ENCODE measurements around the gene JAK3.
A peak's percentile ranks its signal among the peaks of the same experiment; 100 is the strongest.

JAK3 gene

DNA sequence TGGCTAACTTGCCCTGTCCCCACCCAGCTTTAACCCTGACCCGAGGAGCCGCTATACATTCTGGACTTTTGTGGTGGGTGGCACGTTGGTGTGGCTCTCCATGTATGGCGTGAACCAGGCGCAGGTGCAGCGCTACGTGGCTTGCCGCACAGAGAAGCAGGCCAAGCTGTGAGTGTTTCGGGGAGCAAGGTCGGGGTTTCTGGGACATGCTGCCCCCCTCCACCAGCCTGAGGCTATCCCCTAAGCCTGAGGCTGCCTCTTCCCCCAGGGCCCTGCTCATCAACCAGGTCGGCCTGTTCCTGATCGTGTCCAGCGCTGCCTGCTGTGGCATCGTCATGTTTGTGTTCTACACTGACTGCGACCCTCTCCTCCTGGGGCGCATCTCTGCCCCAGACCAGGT is 29.9 kb upstream of the JAK3 start:
- no peak for TF ChIP-seq TAF1 (IDR thresholded peaks at IDR 0.05; ENCODE audit: low read depth, low read length)
- no peak for TF ChIP-seq PAX5 (IDR thresholded peaks at IDR 0.05; ENCODE audit: insufficient read depth, low read length, severe bottlenecking)
- TF ChIP-seq POU2F2 (IDR thresholded peaks at IDR 0.05; ENCODE audit: low read depth, low read length): no peak
- TF ChIP-seq POLR2A (IDR thresholded peaks at IDR 0.05; ENCODE audit: low read depth, low read length): no peak
- no peak for TF ChIP-seq SPI1 (IDR thresholded peaks at IDR 0.05; ENCODE audit: low read depth, low read length)
- TF ChIP-seq POLR2AphosphoS5 (IDR thresholded peaks at IDR 0.05; ENCODE audit: low read depth, low read length): no peak
- FAIRE-seq (no peak), DNase-seq (ENCODE audit: insufficient read length, low spot score) (no peak)

DNA sequence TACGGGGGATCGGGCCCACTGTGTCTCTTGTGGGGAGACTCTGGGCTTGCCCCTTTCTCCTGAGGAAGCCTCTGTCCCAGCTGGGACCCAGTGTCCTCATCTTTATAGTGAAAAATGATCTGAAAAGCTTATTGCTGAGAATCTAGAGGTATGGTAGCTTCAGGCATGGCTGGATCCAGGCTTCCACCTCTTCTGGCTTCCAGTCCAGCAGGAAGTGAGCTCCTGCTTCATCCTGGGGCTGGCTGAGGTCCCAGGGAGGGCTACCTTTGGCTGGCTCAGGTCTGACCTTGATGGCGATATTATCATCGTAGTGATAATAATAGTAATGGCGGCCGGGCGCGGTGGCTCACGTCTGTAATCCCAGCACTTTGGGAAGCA is 27.0 kb upstream of the JAK3 start:
- no peak for FAIRE-seq
- no peak for DNase-seq (ENCODE audit: insufficient read length, low spot score)
- no peak for TF ChIP-seq TAF1 (IDR thresholded peaks at IDR 0.05; ENCODE audit: low read depth, low read length)
- TF ChIP-seq POLR2A (IDR thresholded peaks at IDR 0.05; ENCODE audit: low read depth, low read length): no peak
- TF ChIP-seq PAX5 (IDR thresholded peaks at IDR 0.05; ENCODE audit: insufficient read depth, low read length, severe bottlenecking): no peak
- TF ChIP-seq SPI1 (IDR thresholded peaks at IDR 0.05; ENCODE audit: low read depth, low read length): no peak
- no peak for TF ChIP-seq POU2F2 (IDR thresholded peaks at IDR 0.05; ENCODE audit: low read depth, low read length)
- TF ChIP-seq POLR2AphosphoS5 (IDR thresholded peaks at IDR 0.05; ENCODE audit: low read depth, low read length): no peak

- FAIRE-seq (peak; percentile 67), DNase-seq (ENCODE audit: insufficient read length, low spot score) (peak; percentile 90)
- TF ChIP-seq SPI1 (IDR thresholded peaks at IDR 0.05; ENCODE audit: low read depth, low read length) (no peak), PAX5 (IDR thresholded peaks at IDR 0.05; ENCODE audit: insufficient read depth, low read length, severe bottlenecking) (no peak), POLR2AphosphoS5 (IDR thresholded peaks at IDR 0.05; ENCODE audit: low read depth, low read length) (no peak), POU2F2 (IDR thresholded peaks at IDR 0.05; ENCODE audit: low read depth, low read length) (no peak), TAF1 (IDR thresholded peaks at IDR 0.05; ENCODE audit: low read depth, low read length) (no peak), POLR2A (IDR thresholded peaks at IDR 0.05; ENCODE audit: low read depth, low read length) (no peak)
These were observed 26.3 kb upstream of the JAK3 start for GRCh38 chr19:17873786-17874757.

- DNase-seq (ENCODE audit: insufficient read length, low spot score) (no peak), FAIRE-seq (no peak)
- no peak for TF ChIP-seq POU2F2 (IDR thresholded peaks at IDR 0.05; ENCODE audit: low read depth, low read length)
- no peak for TF ChIP-seq POLR2A (IDR thresholded peaks at IDR 0.05; ENCODE audit: low read depth, low read length)
- no peak for TF ChIP-seq PAX5 (IDR thresholded peaks at IDR 0.05; ENCODE audit: insufficient read depth, low read length, severe bottlenecking)
- no peak for TF ChIP-seq POLR2AphosphoS5 (IDR thresholded peaks at IDR 0.05; ENCODE audit: low read depth, low read length)
- no peak for TF ChIP-seq SPI1 (IDR thresholded peaks at IDR 0.05; ENCODE audit: low read depth, low read length)
- TF ChIP-seq TAF1 (IDR thresholded peaks at IDR 0.05; ENCODE audit: low read depth, low read length): no peak
These were observed 24.6 kb upstream of the JAK3 start for GRCh38 chr19:17872251-17873001.

DNA sequence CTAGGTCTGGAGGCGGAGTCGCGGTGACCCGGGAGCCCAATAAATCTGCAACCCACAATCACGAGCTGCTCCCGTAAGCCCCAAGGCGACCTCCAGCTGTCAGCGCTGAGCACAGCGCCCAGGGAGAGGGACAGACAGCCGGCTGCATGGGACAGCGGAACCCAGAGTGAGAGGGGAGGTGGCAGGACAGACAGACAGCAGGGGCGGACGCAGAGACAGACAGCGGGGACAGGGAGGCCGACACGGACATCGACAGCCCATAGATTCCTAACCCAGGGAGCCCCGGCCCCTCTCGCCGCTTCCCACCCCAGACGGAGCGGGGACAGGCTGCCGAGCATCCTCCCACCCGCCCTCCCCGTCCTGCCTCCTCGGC is 24.1 kb upstream of the JAK3 start, which contains the start of gene SLC5A5:
Gene SLC5A5, plus strand, starts transcription at position 68 of the 373 bp plus-strand sequence. CDS start 375 bp downstream, outside the sequence.
- DNase-seq (ENCODE audit: insufficient read length, low spot score) (no peak), FAIRE-seq (no peak)
- TF ChIP-seq POLR2AphosphoS5 (IDR thresholded peaks at IDR 0.05; ENCODE audit: low read depth, low read length) (no peak), TAF1 (IDR thresholded peaks at IDR 0.05; ENCODE audit: low read depth, low read length) (no peak), PAX5 (IDR thresholded peaks at IDR 0.05; ENCODE audit: insufficient read depth, low read length, severe bottlenecking) (no peak), SPI1 (IDR thresholded peaks at IDR 0.05; ENCODE audit: low read depth, low read length) (no peak), POU2F2 (IDR thresholded peaks at IDR 0.05; ENCODE audit: low read depth, low read length) (no peak), POLR2A (IDR thresholded peaks at IDR 0.05; ENCODE audit: low read depth, low read length) (no peak)

DNA sequence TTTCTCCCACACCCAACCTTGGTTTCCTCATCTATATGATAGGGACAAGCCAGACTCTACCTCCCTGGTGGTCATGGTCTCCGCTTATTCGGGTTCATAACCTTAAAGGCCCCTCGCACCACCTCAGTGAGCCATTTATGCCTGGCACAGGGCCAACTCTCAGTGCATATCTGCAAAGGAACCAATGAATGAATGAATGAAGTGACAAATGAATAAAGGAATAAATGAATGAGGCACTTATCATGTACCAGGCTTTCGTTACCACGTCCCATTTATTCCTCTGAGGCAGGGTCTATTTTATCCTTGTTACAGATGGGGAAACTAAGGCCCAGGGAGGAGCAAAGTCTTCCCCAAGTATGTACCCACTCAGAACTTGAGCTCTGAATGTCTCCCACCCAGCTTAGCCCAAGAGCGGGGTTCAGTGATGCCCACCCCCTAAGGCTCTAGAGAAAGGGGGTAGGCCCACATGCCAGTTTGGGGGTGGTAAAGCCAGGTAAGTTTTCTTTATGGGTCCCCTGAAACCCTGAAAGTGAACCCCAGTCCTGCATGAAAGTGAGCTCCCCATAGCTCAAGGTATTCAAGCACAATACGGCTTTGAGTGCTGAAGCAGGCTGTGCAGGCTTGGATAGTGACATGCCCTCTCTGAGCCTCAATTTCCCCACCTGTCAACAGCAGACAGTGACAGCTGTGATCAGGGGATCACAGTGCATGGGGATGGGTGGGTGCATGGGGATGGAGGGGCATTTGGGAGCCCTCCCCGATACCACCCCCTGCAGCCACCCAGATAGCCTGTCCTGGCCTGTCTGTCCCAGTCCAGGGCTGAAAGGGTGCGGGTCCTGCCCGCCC is 23.5 kb upstream of the JAK3 start:
- TF ChIP-seq POU2F2 (IDR thresholded peaks at IDR 0.05; ENCODE audit: low read depth, low read length): no peak
- no peak for TF ChIP-seq POLR2AphosphoS5 (IDR thresholded peaks at IDR 0.05; ENCODE audit: low read depth, low read length)
- no peak for TF ChIP-seq POLR2A (IDR thresholded peaks at IDR 0.05; ENCODE audit: low read depth, low read length)
- DNase-seq (ENCODE audit: insufficient read length, low spot score): no peak
- no peak for FAIRE-seq

- FAIRE-seq (no peak), DNase-seq (ENCODE audit: insufficient read length, low spot score) (no peak)
- no peak for TF ChIP-seq POLR2A (IDR thresholded peaks at IDR 0.05; ENCODE audit: low read depth, low read length)
- TF ChIP-seq SPI1 (IDR thresholded peaks at IDR 0.05; ENCODE audit: low read depth, low read length): no peak
- TF ChIP-seq TAF1 (IDR thresholded peaks at IDR 0.05; ENCODE audit: low read depth, low read length): no peak
- TF ChIP-seq POLR2AphosphoS5 (IDR thresholded peaks at IDR 0.05; ENCODE audit: low read depth, low read length): no peak
- TF ChIP-seq POU2F2 (IDR thresholded peaks at IDR 0.05; ENCODE audit: low read depth, low read length): no peak
- no peak for TF ChIP-seq PAX5 (IDR thresholded peaks at IDR 0.05; ENCODE audit: insufficient read depth, low read length, severe bottlenecking)
These were observed 21.4 kb upstream of the JAK3 start for GRCh38 chr19:17869114-17869608.

GRCh38 chr19:17868669-17869068 is 20.9 kb upstream of the JAK3 start:
- TF ChIP-seq POLR2A (IDR thresholded peaks at IDR 0.05; ENCODE audit: low read depth, low read length) (no peak), PAX5 (IDR thresholded peaks at IDR 0.05; ENCODE audit: insufficient read depth, low read length, severe bottlenecking) (no peak), POU2F2 (IDR thresholded peaks at IDR 0.05; ENCODE audit: low read depth, low read length) (no peak), SPI1 (IDR thresholded peaks at IDR 0.05; ENCODE audit: low read depth, low read length) (no peak), TAF1 (IDR thresholded peaks at IDR 0.05; ENCODE audit: low read depth, low read length) (no peak), POLR2AphosphoS5 (IDR thresholded peaks at IDR 0.05; ENCODE audit: low read depth, low read length) (no peak)
- no peak for DNase-seq (ENCODE audit: insufficient read length, low spot score)
- FAIRE-seq: no peak

Measured in GM12891 (cell line).